HG02588 (cell line): ENCODE measurements around the gene SAPCD1.

Source experiments
- ATAC-seq: cut with Tn5 transposase; IDR thresholded peaks from one replicate; pipeline ENCODE4 v1.9.1; 2021; ENCODE audit warnings: mild to moderate bottlenecking, moderate library complexity; ENCODE audit not compliant: unreplicated experiment

Gene SAPCD1

GRCh38 chr6:31762356-31762755 lies at the start of gene SAPCD1:
Gene SAPCD1, plus strand, starts transcription at chr6:31762656. Its CDS starts 399 bp downstream, at chr6:31763055.
- no peak for ATAC-seq

GRCh38 chr6:31713465-31713864 lies 49.0 kb upstream of the SAPCD1 start:
- ATAC-seq = no peak

DNA sequence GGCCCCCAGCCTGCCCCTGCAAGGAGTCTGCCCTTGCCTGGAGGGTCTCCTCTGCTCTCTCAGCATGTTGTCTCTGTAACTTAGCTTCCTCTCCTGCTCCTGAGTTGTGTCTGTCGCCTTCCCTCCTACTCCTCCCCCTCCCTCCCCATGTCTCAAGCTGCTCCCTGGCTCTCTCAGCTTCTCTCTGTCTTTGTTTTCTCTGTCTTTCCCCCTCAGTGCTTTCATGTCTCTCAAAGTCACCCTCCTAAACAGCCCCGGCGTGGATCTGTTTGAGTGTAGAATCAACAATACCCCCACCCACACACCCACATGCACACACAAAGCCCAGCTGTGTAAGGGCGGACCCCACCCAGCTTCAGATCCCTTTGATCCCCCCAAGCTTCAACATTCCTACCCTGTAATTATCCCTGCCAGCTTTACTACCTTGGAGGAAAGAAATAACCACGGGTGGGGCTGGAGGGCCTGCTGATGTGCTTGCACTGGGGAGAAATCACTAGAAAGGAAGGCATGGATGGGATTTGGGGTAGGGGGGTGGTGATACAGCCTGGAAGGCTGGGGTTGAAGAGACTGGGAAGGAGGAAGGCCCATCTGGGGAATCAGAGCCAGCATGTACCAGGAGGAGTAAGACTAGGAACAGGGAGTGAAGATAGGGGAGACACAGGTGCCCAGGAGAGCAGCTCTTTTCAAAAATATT lies 48.3 kb upstream of the SAPCD1 start:
- no peak for ATAC-seq

GRCh38 chr6:31715022-31715958 lies 47.2 kb upstream of the SAPCD1 start, which contains the start of gene LY6G6D:
Gene LY6G6D, plus strand, starts transcription at chr6:31715348. Its CDS starts 8 bp downstream, at chr6:31715356.
- no peak for ATAC-seq

- no peak for ATAC-seq
These were observed 44.8 kb upstream of the SAPCD1 start for GRCh38 chr6:31717499-31718222.

GRCh38 chr6:31718265-31718664 lies 44.2 kb upstream of the SAPCD1 start:
- no peak for ATAC-seq

DNA sequence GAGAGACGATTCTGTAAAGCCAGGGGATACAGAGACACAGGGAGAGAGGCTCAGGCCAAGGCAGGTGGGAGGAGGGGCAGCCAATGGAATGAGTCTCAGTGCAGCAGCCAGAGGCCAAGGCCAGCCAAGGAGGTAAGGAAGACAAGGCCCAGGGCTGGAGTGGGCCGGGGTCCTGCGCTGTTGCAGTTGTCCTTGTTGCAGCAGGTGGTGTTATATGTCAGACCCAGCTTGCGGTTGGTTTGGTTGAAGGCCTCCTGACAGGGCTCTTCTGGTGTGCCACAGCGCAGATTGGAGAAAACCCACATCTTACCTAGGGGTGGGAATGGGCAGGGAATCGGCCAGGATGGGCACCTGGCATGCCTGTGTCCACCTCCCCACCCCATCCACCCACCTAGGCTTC lies 43.5 kb upstream of the SAPCD1 start:
- no peak for ATAC-seq

- no peak for ATAC-seq
These were observed 42.2 kb upstream of the SAPCD1 start for GRCh38 chr6:31720196-31720770.

GRCh38 chr6:31721351-31722020 lies 41.0 kb upstream of the SAPCD1 start, which contains the start of gene LY6G6C:
Gene LY6G6C, minus strand, starts transcription at chr6:31721746. Its CDS starts 67 bp downstream, at chr6:31721679.
- ATAC-seq = no peak

DNA sequence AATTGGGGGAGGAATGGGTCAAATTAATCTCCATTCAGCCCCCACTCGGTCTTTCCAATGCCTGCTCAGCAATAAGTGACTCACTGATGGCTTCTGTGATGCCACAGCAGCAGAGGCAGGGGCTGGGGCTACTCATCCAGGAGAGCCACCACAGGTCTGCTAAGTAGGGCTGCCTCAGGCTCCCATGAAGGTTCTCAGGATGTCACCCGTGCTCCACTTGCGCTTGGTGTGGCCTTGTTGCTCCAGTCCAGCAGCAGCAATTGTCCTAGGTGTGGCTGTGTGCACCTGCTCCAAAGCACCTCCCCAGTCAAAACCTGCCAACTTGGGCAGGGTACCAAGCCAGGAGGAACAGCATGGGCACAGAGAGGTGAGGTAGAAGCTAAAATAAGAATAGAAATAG lies 40.3 kb upstream of the SAPCD1 start:
- ATAC-seq = no peak

GRCh38 chr6:31723245-31723979 lies 39.0 kb upstream of the SAPCD1 start, which contains the start of gene MPIG6B:
Gene MPIG6B, plus strand, starts transcription at chr6:31723373. Its CDS starts 11 bp downstream, at chr6:31723384.
- ATAC-seq = no peak

DNA sequence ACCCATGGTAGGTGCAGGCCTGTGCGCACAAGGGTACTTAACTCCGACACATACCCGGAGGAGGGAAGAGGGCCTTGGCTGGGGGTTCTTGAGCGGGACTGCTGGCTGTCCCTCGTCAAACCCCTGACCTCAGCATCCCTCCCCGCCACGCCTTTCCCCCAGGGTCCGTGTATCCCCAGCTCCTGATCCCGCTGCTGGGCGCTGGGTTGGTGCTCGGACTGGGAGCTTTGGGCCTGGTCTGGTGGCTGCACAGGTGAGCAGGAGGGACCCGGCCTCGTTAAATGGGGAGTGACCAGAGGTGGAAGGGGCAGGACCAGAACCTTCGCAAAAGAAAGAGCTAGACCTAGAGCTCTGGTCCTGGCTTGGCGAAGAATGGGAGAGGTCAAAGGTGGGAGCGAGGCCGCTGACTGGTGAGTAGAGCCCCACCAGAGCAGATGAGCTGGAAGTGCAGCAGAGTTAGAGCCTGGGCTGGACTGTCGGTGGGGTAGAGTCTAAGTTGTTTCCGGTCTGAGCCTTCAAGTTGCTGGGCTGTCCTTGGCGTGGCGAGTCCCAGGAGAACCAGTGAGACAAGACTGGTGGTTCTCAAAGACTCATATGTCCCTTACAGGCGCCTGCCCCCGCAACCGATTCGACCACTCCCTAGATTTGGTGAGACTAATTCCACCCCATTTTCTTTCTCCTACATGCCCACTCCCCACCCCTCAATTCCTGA lies 38.3 kb upstream of the SAPCD1 start:
- no peak for ATAC-seq

DNA sequence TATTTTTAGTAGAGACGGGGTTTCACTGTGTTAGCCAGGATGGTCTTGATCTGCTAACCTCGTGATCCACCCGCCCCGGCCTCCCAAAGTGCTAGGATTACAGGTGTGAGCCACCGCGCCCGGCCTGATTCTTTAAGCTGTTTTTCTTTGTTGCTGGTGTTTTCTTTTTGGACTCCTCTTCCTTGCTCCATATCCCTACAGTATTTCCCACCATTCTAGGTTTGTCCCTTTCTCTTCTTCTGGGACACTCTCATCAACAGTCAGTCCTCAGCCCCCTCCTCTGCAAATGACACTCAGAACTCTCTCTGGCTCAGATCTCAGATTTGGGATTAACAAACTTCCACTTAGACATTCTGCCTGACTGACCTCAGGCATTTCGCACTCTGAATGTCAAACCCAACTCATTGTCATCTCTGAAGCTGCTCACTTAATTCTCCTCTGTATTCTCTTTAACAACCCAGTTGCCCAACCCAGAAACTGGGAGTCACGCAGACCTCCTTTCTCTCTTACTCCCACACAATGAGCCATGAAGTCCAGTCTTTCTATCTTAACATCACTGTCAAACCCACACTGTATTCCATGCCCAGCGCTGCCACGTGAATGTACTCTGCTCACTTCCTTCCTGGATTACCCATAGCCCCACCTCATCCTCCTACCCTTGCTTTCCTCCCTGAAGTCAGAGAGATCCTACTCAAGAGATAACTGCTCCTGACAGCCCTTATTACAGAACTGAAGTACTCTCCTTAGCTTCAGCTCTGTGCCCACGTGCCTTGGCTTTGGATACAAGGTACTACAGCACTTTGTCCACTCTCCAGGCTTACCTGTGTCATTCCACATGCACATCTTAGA lies 36.7 kb upstream of the SAPCD1 start:
- no peak for ATAC-seq

DNA sequence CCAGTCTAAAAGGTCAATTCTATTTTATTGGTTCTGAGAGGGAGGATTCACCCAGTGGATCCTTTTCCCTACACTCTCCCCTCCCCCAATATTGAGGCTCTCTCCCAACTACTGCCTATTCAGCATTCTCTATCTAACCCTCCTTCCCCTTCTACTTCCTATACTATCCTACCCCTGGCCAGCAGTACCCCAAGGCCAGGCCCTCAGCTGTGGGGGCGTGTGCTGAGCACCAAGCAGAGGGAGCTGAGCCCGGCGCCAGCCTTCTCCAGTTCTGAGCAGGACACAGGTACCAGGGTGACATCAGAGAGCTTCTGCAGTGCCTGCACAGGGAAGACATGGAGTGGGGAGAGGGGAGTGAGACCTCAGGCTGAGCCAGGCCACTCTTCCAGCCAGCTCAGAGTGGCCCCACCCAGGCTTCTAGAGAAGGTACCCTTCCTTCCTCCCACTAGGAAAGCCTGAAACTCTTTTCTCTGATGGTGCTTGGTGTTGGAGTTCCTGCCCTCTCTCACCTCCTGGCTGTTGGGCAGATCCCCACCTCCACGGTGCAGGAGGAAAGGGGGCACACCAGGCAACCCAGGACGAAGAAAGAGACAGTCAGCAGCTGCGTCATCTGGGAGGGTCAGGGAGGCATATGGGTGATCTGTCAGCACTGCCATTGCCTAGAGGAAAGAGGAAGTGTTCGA lies 35.3 kb upstream of the SAPCD1 start:
- no peak for ATAC-seq

DNA sequence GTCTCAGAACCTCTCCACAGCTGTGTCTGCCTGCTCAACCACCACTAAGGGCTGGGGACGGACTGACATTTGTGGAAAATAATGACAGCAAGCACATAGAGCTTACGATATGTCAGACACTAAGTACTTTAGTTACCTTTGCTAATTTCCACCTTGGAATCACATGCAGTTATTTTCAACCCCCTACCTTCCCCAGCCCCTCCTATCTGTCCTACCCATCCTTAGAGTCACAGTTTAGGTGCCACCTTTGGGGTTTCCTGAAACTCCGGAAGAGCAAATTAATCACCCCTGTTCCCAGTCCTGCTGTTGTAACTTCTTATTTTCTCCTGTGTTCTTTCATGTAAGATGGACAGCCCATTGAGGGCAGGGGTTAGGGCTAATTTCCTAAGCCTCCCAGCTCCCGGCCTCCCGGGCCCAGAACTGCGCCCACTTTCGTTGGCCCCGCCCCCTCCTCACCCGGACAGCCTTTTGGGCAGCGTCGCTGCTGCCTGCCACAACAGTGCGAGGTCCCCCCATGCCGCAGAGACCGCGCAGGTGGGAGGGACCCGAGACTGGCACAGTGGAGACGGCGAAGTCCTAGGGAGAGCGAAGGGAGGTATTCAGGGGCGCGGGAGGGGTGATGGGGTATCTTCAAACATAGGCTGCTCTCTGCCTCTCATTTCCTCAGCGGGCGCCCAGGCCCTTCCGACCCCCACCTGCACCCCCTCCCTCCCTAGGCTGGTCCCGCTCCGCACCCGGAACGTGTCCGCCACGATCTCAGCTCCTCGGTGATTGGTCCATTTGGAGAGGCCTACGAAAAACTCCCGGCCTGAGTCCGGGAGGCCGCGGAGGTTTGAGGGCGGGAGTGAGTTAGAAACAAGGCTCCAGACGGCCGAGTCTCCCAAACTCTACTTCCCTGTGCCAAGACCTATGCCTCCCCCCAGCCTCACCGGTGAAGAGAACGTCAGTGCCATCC lies 34.5 kb upstream of the SAPCD1 start:
- ATAC-seq = no peak
